A549 (cell line): ENCODE results near the gene TNFAIP8L1.

ENCODE experiments used
- CEBPB ChIP-seq, 2 experiments: fragments of >200 bp in 1 of 2; sonication (Bioruptor Twin) in 1 of 2; formaldehyde crosslinking in 1 of 2; IDR thresholded peaks; 2 replicates each; pipeline ENCODE4 v1.6.1; 2012 to 2016
- CHD2 ChIP-seq: fragments of 150-350 bp; IDR thresholded peaks from 2 replicates; pipeline ENCODE4 v1.6.1; 2014; ENCODE audit warnings: low read length; ENCODE audit not compliant: partially characterized antibody
- ESRRA ChIP-seq: fragments of 150-350 bp; IDR thresholded peaks from 2 replicates; pipeline ENCODE4 v1.6.1; 2014; ENCODE audit warnings: mild to moderate bottlenecking, low read length, borderline replicate concordance
- PHF8 ChIP-seq: fragments of 200-600 bp; sonication (generic); IDR thresholded peaks from 2 replicates; pipeline ENCODE4 v1.6.1; 2016; ENCODE audit warnings: low read depth, mild to moderate bottlenecking, antibody characterized with exemption, moderate library complexity, borderline replicate concordance
- RFX5 ChIP-seq: fragments of 450-650 bp; IDR thresholded peaks from 2 replicates; pipeline ENCODE4 v1.7.1; 2014; ENCODE audit warnings: antibody characterized with exemption, mild to moderate bottlenecking, moderate library complexity
- TF ChIP-seq, protein P1 (sequence below): fragments of >200 bp; sonication (Bioruptor Twin); formaldehyde crosslinking; IDR thresholded peaks from 3 replicates; pipeline ENCODE4 v1.5.1; 2016

DNA sequence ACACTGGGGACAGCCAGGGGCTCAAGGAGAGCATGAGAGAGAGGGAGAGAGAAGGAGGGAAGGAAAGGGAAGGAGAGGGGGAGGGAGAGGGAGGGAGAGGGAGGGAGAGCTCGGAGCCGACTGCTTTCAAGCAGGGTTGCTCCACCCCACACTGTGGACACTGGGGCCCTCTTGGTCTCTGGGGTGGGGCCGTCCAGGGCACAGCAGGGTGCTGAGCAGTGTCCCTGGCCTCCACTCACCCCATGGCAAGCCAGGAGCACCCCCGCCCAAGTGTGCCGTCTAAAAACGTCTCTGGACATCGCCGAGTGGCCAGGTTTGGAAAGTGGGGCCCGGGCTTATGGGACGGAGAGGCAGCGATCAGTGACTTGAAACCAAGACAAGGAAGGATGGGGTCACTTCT is 63.4 kb downstream of the TNFAIP8L1 start:
- TF ChIP-seq, protein P1, sequence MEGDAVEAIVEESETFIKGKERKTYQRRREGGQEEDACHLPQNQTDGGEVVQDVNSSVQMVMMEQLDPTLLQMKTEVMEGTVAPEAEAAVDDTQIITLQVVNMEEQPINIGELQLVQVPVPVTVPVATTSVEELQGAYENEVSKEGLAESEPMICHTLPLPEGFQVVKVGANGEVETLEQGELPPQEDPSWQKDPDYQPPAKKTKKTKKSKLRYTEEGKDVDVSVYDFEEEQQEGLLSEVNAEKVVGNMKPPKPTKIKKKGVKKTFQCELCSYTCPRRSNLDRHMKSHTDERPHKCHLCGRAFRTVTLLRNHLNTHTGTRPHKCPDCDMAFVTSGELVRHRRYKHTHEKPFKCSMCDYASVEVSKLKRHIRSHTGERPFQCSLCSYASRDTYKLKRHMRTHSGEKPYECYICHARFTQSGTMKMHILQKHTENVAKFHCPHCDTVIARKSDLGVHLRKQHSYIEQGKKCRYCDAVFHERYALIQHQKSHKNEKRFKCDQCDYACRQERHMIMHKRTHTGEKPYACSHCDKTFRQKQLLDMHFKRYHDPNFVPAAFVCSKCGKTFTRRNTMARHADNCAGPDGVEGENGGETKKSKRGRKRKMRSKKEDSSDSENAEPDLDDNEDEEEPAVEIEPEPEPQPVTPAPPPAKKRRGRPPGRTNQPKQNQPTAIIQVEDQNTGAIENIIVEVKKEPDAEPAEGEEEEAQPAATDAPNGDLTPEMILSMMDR, result no peak
- TF ChIP-seq CEBPB (IDR thresholded peaks at IDR 0.05) (no peak), PHF8 (no peak), RFX5 (no peak), CHD2 (no peak), ESRRA (no peak)
